ENCODE data around the gene PARP12. TPM values are rescaled to one million over a fixed set of nuclear protein-coding genes. Genes with fewer than 3 reads are reported as not detected.

PARP12 gene
- total RNA-seq, 1 donor from 2014 or later: 6.8 TPM

GRCh38 chr7:140033036-140033435, 29.7 kb downstream of the PARP12 start:
- no peak overlapping the region for H3K4me2 ChIP-seq

DNA sequence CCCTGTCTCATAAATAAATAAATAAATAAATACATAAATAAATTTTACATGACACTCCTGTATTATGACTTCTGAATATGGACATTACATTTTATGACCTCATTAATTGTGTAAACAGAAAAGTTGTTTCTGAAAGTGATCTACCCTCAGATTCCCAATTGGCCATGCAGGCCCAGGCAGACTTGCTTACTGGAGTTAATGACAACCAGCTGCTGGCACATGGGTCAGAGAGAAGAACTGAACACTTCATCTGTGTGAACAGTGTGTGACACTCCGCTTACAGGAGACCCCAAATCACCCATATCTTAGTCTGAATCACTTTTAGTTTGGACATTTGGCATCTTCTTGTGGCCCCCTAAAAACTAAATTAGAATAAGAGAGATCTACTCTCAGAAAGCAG, 31.4 kb downstream of the PARP12 start:
- Mint-ChIP-seq H3K27me3 (ENCODE audit: insufficient read depth, low read depth) (peaks cover 2% of the 10 kb centered on the region), H3K36me3 (no peaks in the 10 kb centered on the region)

More at GRCh38 chr7:140033036-140033435, 29.7 kb downstream of the PARP12 start:
- H2AFZ ChIP-seq (replicated peaks): no peak overlapping the region
- no peaks in the 10 kb centered on the region for H3K4me1 ChIP-seq
- H4K20me1 ChIP-seq (ENCODE audit: low read depth): no peaks in the 10 kb centered on the region
- Mint-ChIP-seq H3K36me3 (no peaks in the 10 kb centered on the region), H3K9me3 (no peaks in the 10 kb centered on the region), H3K4me1 (no peaks in the 10 kb centered on the region), H3K27me3 (ENCODE audit: insufficient read depth, low read depth) (peaks cover 2% of the 10 kb centered on the region), H3K27ac (no peak overlapping the region), H3K4me3 (no peak overlapping the region)
- H3K27me3 ChIP-seq: no peaks in the 10 kb centered on the region
- DNase-seq (ENCODE audit: low spot score): no peak
- H3K9me3 ChIP-seq (ENCODE audit: low read depth): no peaks in the 10 kb centered on the region
- H3K9ac ChIP-seq: no peak overlapping the region
- H3K4me3 ChIP-seq: no peak overlapping the region
- H3F3A ChIP-seq (ENCODE audit: low read depth): no peaks in the 10 kb centered on the region
- H3K36me3 ChIP-seq: no peaks in the 10 kb centered on the region
- H3K79me2 ChIP-seq (ENCODE audit: low read depth): no peaks in the 10 kb centered on the region
- H3K27ac ChIP-seq: no peak overlapping the region
- no peak for TF ChIP-seq CTCF (IDR thresholded peaks at IDR 0.05)
- TF ChIP-seq EZH2 (IDR thresholded peaks at IDR 0.05): no peak
- no peak for TF ChIP-seq EZH2phosphoT487 (IDR thresholded peaks at IDR 0.05)

DNA sequence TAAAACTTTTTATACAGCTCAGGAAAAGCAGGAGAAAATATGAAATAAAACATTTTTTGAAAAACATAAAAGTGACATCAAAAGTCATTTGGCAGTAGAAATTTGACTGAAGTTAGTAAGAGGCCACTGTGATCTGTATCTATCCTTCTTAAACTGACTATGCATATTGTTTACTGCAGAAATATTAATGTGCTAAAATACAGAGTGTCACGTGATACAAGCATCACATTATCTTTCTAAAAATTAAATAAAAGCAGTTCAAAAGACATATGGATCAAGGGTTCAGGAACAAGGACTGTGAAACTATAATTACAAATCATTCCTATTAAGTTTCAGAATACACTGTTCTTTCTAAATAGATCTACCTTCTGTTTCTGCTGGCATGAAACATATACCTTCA, 33.7 kb downstream of the PARP12 start:
- H3K27ac ChIP-seq: no peak overlapping the region

More for the DNA sequence above, 31.4 kb downstream of the PARP12 start:
- Histone ChIP-seq H3K9ac (no peak overlapping the region), H3K27ac (no peak overlapping the region), H3K4me1 (no peaks in the 10 kb centered on the region), H4K20me1 (ENCODE audit: low read depth) (no peaks in the 10 kb centered on the region), H3K4me2 (no peak overlapping the region), H2AFZ (replicated peaks) (no peak overlapping the region), H3K4me3 (no peak overlapping the region), H3K27me3 (no peaks in the 10 kb centered on the region), H3F3A (ENCODE audit: low read depth) (no peaks in the 10 kb centered on the region), H3K36me3 (no peaks in the 10 kb centered on the region), H3K9me3 (ENCODE audit: low read depth) (no peaks in the 10 kb centered on the region), H3K79me2 (ENCODE audit: low read depth) (no peaks in the 10 kb centered on the region)
- TF ChIP-seq EZH2 (IDR thresholded peaks at IDR 0.05): no peak
- TF ChIP-seq EZH2phosphoT487 (IDR thresholded peaks at IDR 0.05): no peak
- TF ChIP-seq CTCF (IDR thresholded peaks at IDR 0.05): no peak
- H3K4me1 Mint-ChIP-seq: no peaks in the 10 kb centered on the region
- H3K9me3 Mint-ChIP-seq: no peaks in the 10 kb centered on the region
- DNase-seq (ENCODE audit: low spot score): no peak
- no peak overlapping the region for H3K27ac Mint-ChIP-seq
- H3K4me3 Mint-ChIP-seq: no peak overlapping the region

More for the DNA sequence above, 33.7 kb downstream of the PARP12 start:
- Histone ChIP-seq H3K9ac (no peak overlapping the region), H3K4me2 (no peak overlapping the region), H3K4me3 (no peak overlapping the region), H3K36me3 (no peaks in the 10 kb centered on the region), H3K27me3 (no peaks in the 10 kb centered on the region), H3K79me2 (ENCODE audit: low read depth) (no peaks in the 10 kb centered on the region), H2AFZ (replicated peaks) (no peak overlapping the region), H4K20me1 (ENCODE audit: low read depth) (no peaks in the 10 kb centered on the region), H3F3A (ENCODE audit: low read depth) (no peaks in the 10 kb centered on the region), H3K9me3 (ENCODE audit: low read depth) (no peaks in the 10 kb centered on the region), H3K4me1 (no peaks in the 10 kb centered on the region)
- no peak overlapping the region for H3K27ac Mint-ChIP-seq
- DNase-seq (ENCODE audit: low spot score): no peak
- TF ChIP-seq EZH2phosphoT487 (IDR thresholded peaks at IDR 0.05) (no peak), EZH2 (IDR thresholded peaks at IDR 0.05) (no peak), CTCF (IDR thresholded peaks at IDR 0.05) (no peak)
- H3K36me3 Mint-ChIP-seq: no peaks in the 10 kb centered on the region
- no peaks in the 10 kb centered on the region for H3K9me3 Mint-ChIP-seq
- H3K27me3 Mint-ChIP-seq (ENCODE audit: insufficient read depth, low read depth): peaks cover 2% of the 10 kb centered on the region
- H3K4me1 Mint-ChIP-seq: no peaks in the 10 kb centered on the region
- no peak overlapping the region for H3K4me3 Mint-ChIP-seq

Measured in neural progenitor cell (in vitro differentiated cells).